Dedifferentiated amniotic fluid mesenchymal stem cell (primary cell): ENCODE measurements around the gene TPP2.

Source experiments
- DNase-seq: peaks from one replicate; pipeline ENCODE4 v3.0.0-alpha.2; 2016; ENCODE audit errors: extremely low spot score

TPP2 gene

DNA sequence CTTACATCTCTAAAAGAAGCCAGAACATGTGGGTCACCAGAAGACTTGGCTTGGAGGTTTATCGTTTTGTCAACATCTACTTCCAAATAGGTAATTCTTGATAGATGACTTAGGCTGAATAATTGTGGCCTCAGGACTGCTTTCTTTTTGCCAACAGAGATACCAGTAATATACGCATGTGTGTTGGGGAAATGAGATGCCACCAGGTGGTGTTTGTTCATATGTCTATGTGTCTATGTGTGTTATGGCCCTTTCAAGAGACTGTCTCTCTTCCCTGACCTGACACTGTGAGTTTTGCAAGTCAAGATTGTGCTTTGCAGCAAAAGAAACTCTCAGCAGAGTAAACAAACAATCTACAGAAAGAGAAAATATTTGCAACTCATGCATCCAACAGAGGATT lies 129.6 kb downstream of the TPP2 start:
- no peak for DNase-seq
